Nephron progenitor cell (in vitro differentiated cells): ENCODE results near the gene ADCY7.
A peak's percentile ranks its signal among the peaks of the same experiment; 100 is the strongest.

ENCODE experiments used
- DNase-seq: peaks from one replicate; pipeline ENCODE4 v3.0.0; 2021
- H3K27ac Mint-ChIP-seq: 2 replicates; pipeline ENCODE4 v1.8.0; 2021; ENCODE audit warnings: mild to moderate bottlenecking, moderate library complexity, mixed read lengths
- H3K27me3 Mint-ChIP-seq: 2 replicates; pipeline ENCODE4 v1.8.0; 2021; ENCODE audit warnings: mild to moderate bottlenecking, low read depth, mixed read lengths; ENCODE audit not compliant: poor library complexity
- H3K36me3 Mint-ChIP-seq: 2 replicates; pipeline ENCODE4 v1.8.0; 2021; ENCODE audit warnings: low read depth, mixed read lengths
- H3K4me1 Mint-ChIP-seq: 2 replicates; pipeline ENCODE4 v1.8.0; 2021; ENCODE audit warnings: mixed read lengths
- H3K4me3 Mint-ChIP-seq: 2 replicates; pipeline ENCODE4 v1.8.0; 2021; ENCODE audit warnings: mild to moderate bottlenecking, moderate library complexity, mixed read lengths
- H3K9me3 Mint-ChIP-seq: 2 replicates; pipeline ENCODE4 v1.8.0; 2021; ENCODE audit warnings: mild to moderate bottlenecking, moderate library complexity, mixed read lengths
- TF ChIP-seq, protein P1 (sequence below): fragments of 200-600 bp; sonication (generic); IDR thresholded peaks from 2 replicates; pipeline ENCODE4 v1.5.0; 2021; ENCODE audit warnings: antibody characterized with exemption

ADCY7 gene

DNA sequence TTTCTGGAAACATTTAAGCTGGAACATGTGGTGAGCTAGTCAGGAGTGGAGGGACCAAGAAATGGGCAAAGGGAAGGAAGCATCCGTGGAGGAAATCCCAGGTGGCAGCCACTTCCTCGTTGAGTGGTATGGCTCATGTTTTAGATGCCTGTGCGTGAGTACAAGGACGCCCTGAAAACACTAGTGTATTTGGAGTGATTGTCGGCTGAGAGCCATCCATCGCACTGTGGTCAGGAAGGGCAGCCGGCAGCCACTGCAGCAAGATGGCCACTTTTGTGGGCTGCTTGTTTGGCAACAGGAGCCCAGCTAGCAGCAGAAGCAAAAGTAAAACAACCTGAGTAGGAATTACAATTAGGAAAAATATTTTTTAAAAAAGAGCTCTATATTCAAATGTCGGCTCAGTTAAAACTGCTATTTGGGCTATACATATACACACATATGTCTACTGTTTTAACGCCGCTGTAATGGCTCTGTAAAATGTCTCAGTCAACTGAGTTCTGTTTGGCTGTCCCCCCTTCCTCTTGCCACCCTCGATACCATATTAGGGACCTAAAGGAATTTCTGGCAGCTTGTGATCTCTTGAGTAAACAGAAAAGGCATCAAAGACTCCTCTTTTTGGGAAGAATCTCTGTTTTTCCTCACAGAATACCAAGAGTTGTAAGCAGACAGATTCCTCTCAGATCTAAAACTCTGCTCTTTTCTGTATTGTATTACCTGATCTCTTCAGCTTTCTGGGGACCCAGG lies 63.3 kb downstream of the ADCY7 start:
- TF ChIP-seq, protein P1, sequence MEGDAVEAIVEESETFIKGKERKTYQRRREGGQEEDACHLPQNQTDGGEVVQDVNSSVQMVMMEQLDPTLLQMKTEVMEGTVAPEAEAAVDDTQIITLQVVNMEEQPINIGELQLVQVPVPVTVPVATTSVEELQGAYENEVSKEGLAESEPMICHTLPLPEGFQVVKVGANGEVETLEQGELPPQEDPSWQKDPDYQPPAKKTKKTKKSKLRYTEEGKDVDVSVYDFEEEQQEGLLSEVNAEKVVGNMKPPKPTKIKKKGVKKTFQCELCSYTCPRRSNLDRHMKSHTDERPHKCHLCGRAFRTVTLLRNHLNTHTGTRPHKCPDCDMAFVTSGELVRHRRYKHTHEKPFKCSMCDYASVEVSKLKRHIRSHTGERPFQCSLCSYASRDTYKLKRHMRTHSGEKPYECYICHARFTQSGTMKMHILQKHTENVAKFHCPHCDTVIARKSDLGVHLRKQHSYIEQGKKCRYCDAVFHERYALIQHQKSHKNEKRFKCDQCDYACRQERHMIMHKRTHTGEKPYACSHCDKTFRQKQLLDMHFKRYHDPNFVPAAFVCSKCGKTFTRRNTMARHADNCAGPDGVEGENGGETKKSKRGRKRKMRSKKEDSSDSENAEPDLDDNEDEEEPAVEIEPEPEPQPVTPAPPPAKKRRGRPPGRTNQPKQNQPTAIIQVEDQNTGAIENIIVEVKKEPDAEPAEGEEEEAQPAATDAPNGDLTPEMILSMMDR, result no peak
- DNase-seq, result no peak
- Mint-ChIP-seq H3K4me3 (no peak overlapping the region), H3K27ac (peak overlapping the region; percentile 8), H3K27me3 (no peaks in the 10 kb centered on the region), H3K4me1 (peaks cover 14% of the 10 kb centered on the region), H3K36me3 (peaks cover 63% of the 10 kb centered on the region), H3K9me3 (no peaks in the 10 kb centered on the region)

DNA sequence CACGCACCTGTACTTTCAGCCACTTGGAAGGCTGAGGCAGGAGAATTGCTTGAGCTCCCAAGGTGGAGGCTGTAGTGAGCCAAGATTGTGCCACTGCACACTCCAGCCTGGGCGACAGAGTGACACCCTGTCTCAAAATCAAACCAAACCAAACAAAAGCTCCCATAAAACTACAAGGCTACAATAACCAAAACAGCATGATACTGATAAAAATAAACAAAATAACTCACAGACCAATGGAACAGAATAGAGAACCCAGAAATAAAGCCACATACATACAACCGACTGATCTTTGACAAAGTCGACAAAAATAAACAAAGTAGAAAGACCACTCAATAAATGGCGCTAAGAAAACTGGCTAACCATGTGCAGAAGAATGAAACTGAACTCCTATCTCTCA lies 65.2 kb downstream of the ADCY7 start:
- no peak for DNase-seq
- H3K27ac Mint-ChIP-seq, result no peak overlapping the region
- TF ChIP-seq, protein P1, result no peak
- H3K27me3 Mint-ChIP-seq, result no peaks in the 10 kb centered on the region
- H3K4me1 Mint-ChIP-seq, result peaks cover 13% of the 10 kb centered on the region
- peaks cover 58% of the 10 kb centered on the region for H3K36me3 Mint-ChIP-seq
- no peak overlapping the region for H3K4me3 Mint-ChIP-seq
- H3K9me3 Mint-ChIP-seq, result no peaks in the 10 kb centered on the region

DNA sequence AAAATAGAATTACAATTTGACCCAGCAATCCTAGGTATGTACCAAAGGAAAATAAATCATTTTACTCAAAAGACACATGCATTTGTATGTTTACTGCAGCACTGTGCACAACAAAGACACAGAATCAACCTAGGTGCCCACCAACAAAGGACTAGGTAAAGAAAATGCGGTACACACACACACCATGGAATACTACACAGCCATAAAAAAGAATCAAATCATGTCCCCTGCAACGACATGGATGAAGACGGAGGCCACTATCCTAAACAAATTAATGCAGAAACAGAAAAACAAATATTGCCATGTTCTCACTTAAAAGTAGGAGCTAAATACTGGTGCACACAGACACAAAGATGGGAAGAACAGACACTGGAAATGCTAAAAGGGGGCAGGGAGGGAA lies 66.2 kb downstream of the ADCY7 start:
- Mint-ChIP-seq H3K36me3 (peaks cover 57% of the 10 kb centered on the region), H3K27ac (no peak overlapping the region), H3K9me3 (no peaks in the 10 kb centered on the region), H3K27me3 (no peaks in the 10 kb centered on the region), H3K4me1 (peaks cover 8% of the 10 kb centered on the region), H3K4me3 (no peak overlapping the region)
- DNase-seq, result no peak
- TF ChIP-seq, protein P1, result no peak

DNA sequence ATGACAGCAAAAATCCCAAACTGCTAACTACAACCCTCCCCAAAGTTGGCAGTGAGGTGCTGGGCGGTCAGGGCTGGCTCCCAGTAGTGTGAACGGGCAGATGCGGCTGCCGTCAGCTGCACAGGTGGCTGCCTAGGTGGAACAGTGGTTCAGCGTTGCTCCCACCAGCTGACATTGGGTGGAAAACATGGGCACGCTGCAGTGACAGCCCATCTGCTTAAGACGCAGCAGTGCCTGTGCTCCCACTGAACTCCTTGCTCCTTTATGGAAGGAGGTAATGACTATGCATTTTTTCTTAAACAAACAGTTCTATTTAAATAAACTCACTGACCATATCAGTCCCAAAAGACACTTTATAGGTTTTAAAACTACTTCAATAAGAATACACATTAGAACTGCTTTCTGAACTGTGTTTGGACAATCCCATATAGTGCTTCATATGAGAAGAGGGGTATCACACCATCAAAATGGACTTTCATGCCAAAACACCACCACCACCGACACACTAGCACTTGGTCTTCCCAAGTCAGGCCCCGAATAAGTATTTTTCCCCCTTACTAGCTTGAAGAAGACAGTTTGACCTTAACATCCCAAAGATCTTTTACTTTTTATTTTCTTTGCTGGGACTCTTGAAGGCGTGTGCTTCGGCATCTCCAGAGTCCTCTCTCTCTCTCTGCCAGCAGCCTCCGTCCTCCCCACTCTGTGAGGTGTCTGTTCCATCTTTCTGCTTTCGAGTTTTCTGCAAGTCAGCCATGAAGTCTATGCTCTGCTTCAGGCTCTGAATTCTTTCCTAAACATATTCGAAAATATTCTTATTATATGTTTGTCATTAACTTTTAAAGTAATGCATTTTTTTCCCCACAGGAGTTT lies 68.0 kb downstream of the ADCY7 start:
- H3K36me3 Mint-ChIP-seq, result peaks cover 65% of the 10 kb centered on the region
- no peaks in the 10 kb centered on the region for H3K27me3 Mint-ChIP-seq

DNA sequence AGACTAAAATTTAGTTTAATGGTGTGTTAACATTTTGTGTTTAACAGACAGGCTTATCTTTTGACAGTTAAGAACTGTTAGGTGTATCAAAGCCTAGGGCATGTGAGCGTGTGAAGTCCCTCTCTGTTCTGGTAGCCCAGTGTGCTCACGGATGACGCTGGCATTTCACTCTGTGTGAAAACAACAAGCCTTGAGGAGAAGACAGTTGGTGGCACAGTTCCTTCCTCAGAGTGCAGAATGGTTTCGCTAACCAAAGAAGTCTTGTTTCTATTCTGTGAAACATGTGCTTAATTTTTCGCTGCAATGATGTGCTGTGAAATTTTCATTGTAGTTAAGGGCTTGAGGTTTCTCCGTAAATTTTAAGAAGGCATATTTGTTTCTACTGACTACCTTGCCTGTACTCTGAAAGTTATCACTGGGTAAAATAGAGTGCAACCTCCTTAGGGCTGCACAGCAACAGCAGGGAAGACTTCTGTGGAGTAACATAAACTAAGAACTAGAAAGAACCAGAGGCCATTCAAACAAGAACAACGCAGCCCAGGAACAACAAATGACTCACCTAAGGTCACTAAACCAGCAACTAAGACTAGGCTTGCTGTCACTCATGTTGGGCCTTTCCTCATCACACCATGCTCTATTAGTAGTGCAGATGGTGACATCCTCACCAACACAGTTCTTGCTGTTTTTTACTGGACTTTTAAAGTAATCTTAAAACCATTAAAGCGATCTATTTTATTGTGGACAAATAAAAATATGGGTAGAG lies 69.0 kb downstream of the ADCY7 start:
- H3K9me3 Mint-ChIP-seq, result no peaks in the 10 kb centered on the region
- TF ChIP-seq, protein P1, result no peak
- H3K4me3 Mint-ChIP-seq, result no peak overlapping the region
- H3K36me3 Mint-ChIP-seq, result peaks cover 62% of the 10 kb centered on the region
- H3K4me1 Mint-ChIP-seq, result peaks cover 2% of the 10 kb centered on the region
- DNase-seq, result no peak
- H3K27ac Mint-ChIP-seq, result peak overlapping the region; percentile 73
- H3K27me3 Mint-ChIP-seq, result no peaks in the 10 kb centered on the region

More for the DNA sequence above, 68.0 kb downstream of the ADCY7 start:
- H3K4me3 Mint-ChIP-seq, result no peak overlapping the region
- peak overlapping the region; percentile 23 for H3K27ac Mint-ChIP-seq
- no peak for DNase-seq
- H3K4me1 Mint-ChIP-seq, result peaks cover 6% of the 10 kb centered on the region
- H3K9me3 Mint-ChIP-seq, result no peaks in the 10 kb centered on the region
- TF ChIP-seq, protein P1, result no peak
